Duodenal mucosa (tissue), 2 donors: ENCODE data around the gene AKAP12.

Experiments used
- H3K27ac ChIP-seq: one replicate; pipeline ENCODE4 v1.7.0; 2013; ENCODE audit warnings: low read depth, low read length
- H3K27me3 ChIP-seq, 2 donors: one replicate each; pipeline ENCODE4 v1.7.0; 2013; ENCODE audit warnings: low read length in 2 of 2, control low read depth in 1 of 2; ENCODE audit not compliant: insufficient read depth in 2 of 2, control insufficient read depth in 1 of 2
- H3K36me3 ChIP-seq, 2 donors: one replicate each; pipeline ENCODE4 v1.7.0; 2013; ENCODE audit warnings: low read length in 2 of 2, control low read depth in 1 of 2; ENCODE audit not compliant: insufficient read depth in 2 of 2, control insufficient read depth in 1 of 2
- H3K4me1 ChIP-seq, 2 donors: one replicate each; pipeline ENCODE4 v1.7.0; 2013; ENCODE audit warnings: low read length in 2 of 2, control low read depth in 1 of 2; ENCODE audit not compliant: insufficient read depth in 2 of 2, control insufficient read depth in 1 of 2
- H3K4me3 ChIP-seq, 2 donors: one replicate each; pipeline ENCODE4 v1.7.0; 2013; ENCODE audit warnings: low read length in 2 of 2, low read depth in 1 of 2
- H3K9ac ChIP-seq, 2 donors: one replicate each; pipeline ENCODE4 v1.7.0; 2013; ENCODE audit warnings: low read length in 2 of 2, low read depth in 1 of 2
- H3K9me3 ChIP-seq, 2 donors: one replicate each; pipeline ENCODE4 v1.7.0; 2013; ENCODE audit warnings: low read length in 2 of 2, control low read depth in 1 of 2; ENCODE audit not compliant: control insufficient read depth in 1 of 2

Gene AKAP12

GRCh38 chr6:151254451-151255081, 14.8 kb downstream of the AKAP12 start:
- Histone ChIP-seq H3K4me3 (no peak overlapping the region), H3K9ac (no peak overlapping the region), H3K27ac (no peak overlapping the region), H3K27me3 (no peaks in the 10 kb centered on the region), H3K9me3 (no peaks in the 10 kb centered on the region), H3K36me3 (no peaks in the 10 kb centered on the region), H3K4me1 (no peaks in the 10 kb centered on the region)

DNA sequence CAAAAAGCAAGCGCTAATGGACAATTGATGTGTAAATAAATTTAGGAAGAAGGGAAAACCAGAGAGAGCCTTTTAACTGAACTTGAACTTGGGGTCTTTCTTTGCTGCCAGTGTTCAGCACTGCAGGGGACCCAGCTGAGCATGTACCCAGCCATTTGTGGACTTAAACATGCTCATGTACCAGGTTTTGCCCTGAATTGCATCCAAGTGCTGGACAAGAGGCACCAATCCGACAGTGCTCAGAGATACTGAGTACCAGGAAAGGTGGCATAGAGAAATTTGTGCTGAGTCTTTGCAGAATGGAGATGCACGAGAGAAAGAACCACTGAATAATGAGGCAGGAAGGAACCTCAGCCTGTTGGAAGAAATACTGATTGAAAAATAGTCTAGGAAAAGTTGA, 16.0 kb downstream of the AKAP12 start:
- no peaks in the 10 kb centered on the region for H3K27me3 ChIP-seq
- H3K4me1 ChIP-seq = no peaks in the 10 kb centered on the region
- H3K4me3 ChIP-seq = no peak overlapping the region
- H3K27ac ChIP-seq = no peak overlapping the region
- H3K36me3 ChIP-seq = no peaks in the 10 kb centered on the region
- no peaks in the 10 kb centered on the region for H3K9me3 ChIP-seq
- no peak overlapping the region for H3K9ac ChIP-seq

DNA sequence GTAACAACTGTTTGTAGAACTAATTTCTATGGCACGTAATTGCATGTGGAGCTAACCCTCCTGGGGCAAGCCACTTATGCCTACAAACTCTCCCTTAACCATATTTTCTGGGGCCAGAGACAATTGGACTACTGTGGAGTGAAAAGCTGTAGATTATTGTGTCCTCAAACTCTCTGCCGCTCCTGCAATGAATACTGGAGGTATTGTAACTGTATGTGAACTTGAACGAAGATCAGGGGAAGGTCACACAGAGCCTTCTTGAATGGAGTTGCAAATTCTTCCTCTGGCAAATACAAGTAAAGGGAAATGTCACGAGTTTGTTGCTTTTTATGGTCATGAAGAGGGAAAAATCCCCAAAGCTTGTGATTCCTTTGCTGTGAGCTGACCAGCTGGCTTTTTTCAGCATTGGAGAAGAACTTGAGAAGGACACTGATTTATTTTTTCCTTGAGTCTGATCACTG, 18.2 kb downstream of the AKAP12 start:
- Histone ChIP-seq H3K4me3 (no peak overlapping the region), H3K36me3 (no peaks in the 10 kb centered on the region), H3K9ac (no peak overlapping the region), H3K9me3 (no peaks in the 10 kb centered on the region), H3K4me1 (no peaks in the 10 kb centered on the region), H3K27ac (no peak overlapping the region), H3K27me3 (no peaks in the 10 kb centered on the region)

DNA sequence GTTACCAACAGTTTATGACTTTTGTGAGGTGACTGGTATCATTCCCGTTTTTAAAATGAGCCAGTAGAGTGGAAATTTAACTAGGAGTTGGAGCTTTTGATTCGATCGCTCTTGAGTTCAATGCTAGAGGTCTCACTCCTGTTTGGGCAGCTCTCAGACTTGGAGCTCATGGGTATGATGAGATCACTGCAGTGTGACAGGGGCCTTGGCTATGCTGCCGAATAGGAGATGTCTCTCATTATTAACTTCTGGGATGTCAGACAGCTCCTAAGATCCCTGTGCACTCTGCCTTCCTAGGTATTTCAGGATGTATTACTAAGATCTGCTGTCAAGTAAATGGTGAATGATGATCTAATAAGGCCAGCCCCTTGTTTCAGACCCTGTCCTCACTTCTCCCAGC, 20.4 kb downstream of the AKAP12 start:
- H3K4me1 ChIP-seq = no peaks in the 10 kb centered on the region
- no peaks in the 10 kb centered on the region for H3K9me3 ChIP-seq
- no peaks in the 10 kb centered on the region for H3K36me3 ChIP-seq
- H3K27me3 ChIP-seq = no peaks in the 10 kb centered on the region
- H3K27ac ChIP-seq = no peak overlapping the region
- no peak overlapping the region for H3K9ac ChIP-seq
- H3K4me3 ChIP-seq = no peak overlapping the region

DNA sequence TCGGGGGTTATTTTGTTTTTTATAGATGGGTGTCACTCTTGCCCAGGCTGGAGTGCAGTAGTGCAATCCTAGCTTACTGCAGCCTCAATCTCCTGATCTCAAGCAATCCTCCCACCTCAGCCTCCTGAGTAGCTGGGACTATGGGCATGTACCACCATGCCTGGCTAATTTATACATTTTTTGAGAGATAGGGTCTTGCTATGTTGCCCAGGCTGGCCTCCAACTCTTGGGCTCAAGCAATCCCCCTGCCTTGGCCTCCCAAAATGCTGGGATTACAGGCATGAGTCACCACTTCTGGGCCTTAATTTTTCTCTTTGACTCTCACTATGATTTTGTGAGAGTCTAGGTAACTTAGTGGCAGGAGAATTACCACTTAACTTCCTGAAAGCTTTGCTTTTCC, 23.3 kb downstream of the AKAP12 start:
- no peaks in the 10 kb centered on the region for H3K36me3 ChIP-seq
- no peak overlapping the region for H3K27ac ChIP-seq
- H3K9ac ChIP-seq = no peak overlapping the region
- H3K4me1 ChIP-seq = no peaks in the 10 kb centered on the region
- no peaks in the 10 kb centered on the region for H3K9me3 ChIP-seq
- no peak overlapping the region for H3K4me3 ChIP-seq
- no peaks in the 10 kb centered on the region for H3K27me3 ChIP-seq

- Histone ChIP-seq H3K27ac (no peak overlapping the region), H3K36me3 (no peaks in the 10 kb centered on the region), H3K9me3 (no peaks in the 10 kb centered on the region), H3K9ac (no peak overlapping the region), H3K27me3 (no peaks in the 10 kb centered on the region), H3K4me1 (no peaks in the 10 kb centered on the region), H3K4me3 (no peak overlapping the region)
Observed at GRCh38 chr6:151263967-151264366, 24.2 kb downstream of the AKAP12 start.

- Histone ChIP-seq H3K9me3 (no peaks in the 10 kb centered on the region), H3K36me3 (no peaks in the 10 kb centered on the region), H3K4me1 (no peaks in the 10 kb centered on the region), H3K27ac (no peak overlapping the region), H3K9ac (no peak overlapping the region), H3K4me3 (no peak overlapping the region), H3K27me3 (no peaks in the 10 kb centered on the region)
Observed at GRCh38 chr6:151265282-151265681, 25.5 kb downstream of the AKAP12 start.

GRCh38 chr6:151269321-151269995, 29.7 kb downstream of the AKAP12 start:
- H3K36me3 ChIP-seq = no peaks in the 10 kb centered on the region
- no peak overlapping the region for H3K27ac ChIP-seq
- H3K9me3 ChIP-seq = no peaks in the 10 kb centered on the region
- no peak overlapping the region for H3K4me3 ChIP-seq
- H3K4me1 ChIP-seq = no peaks in the 10 kb centered on the region
- H3K9ac ChIP-seq = no peak overlapping the region
- no peaks in the 10 kb centered on the region for H3K27me3 ChIP-seq

- H3K4me1 ChIP-seq = no peaks in the 10 kb centered on the region
- H3K36me3 ChIP-seq = no peaks in the 10 kb centered on the region
- H3K9me3 ChIP-seq = no peaks in the 10 kb centered on the region
- H3K4me3 ChIP-seq = no peak overlapping the region
- no peak overlapping the region for H3K27ac ChIP-seq
- H3K27me3 ChIP-seq = no peaks in the 10 kb centered on the region
- no peak overlapping the region for H3K9ac ChIP-seq
Observed at GRCh38 chr6:151275121-151275520, 35.4 kb downstream of the AKAP12 start.

DNA sequence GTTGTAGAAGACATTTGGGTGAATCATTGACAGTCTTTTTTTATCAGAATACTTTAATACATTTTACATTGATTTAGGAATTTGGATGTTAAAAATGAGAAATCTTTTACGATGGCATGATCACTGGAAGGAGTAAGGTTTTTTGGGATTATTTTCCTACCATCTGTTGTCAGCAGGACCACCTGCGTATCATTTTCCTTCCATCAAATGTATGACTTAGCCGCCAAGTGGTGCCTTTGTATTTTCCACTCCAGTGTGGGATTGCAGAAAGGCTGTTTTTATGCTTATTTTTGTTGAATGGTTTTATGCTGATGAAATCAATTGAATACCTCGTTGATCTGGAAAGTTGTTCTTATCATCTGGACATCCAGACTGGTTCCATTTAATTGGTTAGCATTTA, 35.8 kb downstream of the AKAP12 start:
- Histone ChIP-seq H3K27me3 (no peaks in the 10 kb centered on the region), H3K36me3 (no peaks in the 10 kb centered on the region), H3K27ac (no peak overlapping the region), H3K9me3 (no peaks in the 10 kb centered on the region), H3K4me3 (no peak overlapping the region), H3K4me1 (no peaks in the 10 kb centered on the region), H3K9ac (no peak overlapping the region)
